HUES6 (cell line): Measurements from ENCODE around the gene OOSP2.
"Not testable (repeated sequence)": the region's sequence is repeated elsewhere in the genome, so short reads cannot be mapped to it uniquely, and the experiment has no call there.

Experiments used
- H3K27ac ChIP-seq: 2 replicates; pipeline ENCODE4 v1.7.0; 2013; ENCODE audit warnings: low read depth, mild to moderate bottlenecking, low read length, inconsistent platforms
- H3K27me3 ChIP-seq: 2 replicates; pipeline ENCODE4 v1.6.1; 2013; ENCODE audit warnings: low read length; ENCODE audit not compliant: control insufficient read depth, insufficient read depth
- H3K36me3 ChIP-seq: 2 replicates; pipeline ENCODE4 v1.6.1; 2013; ENCODE audit warnings: low read length; ENCODE audit not compliant: control insufficient read depth, insufficient read depth
- H3K4me1 ChIP-seq: 2 replicates; pipeline ENCODE4 v1.6.1; 2013; ENCODE audit warnings: low read length; ENCODE audit not compliant: control insufficient read depth, insufficient read depth
- H3K4me3 ChIP-seq: 2 replicates; pipeline ENCODE4 v1.5.1; 2013; ENCODE audit warnings: low read depth, low read length
- H3K9ac ChIP-seq: one replicate; pipeline ENCODE4 v1.6.1; 2013; ENCODE audit warnings: mild to moderate bottlenecking, low read length
- H3K9me3 ChIP-seq: 2 replicates; pipeline ENCODE4 v1.6.1; 2013; ENCODE audit warnings: low read depth, low read length; ENCODE audit not compliant: control insufficient read depth, insufficient read depth

OOSP2 gene

DNA sequence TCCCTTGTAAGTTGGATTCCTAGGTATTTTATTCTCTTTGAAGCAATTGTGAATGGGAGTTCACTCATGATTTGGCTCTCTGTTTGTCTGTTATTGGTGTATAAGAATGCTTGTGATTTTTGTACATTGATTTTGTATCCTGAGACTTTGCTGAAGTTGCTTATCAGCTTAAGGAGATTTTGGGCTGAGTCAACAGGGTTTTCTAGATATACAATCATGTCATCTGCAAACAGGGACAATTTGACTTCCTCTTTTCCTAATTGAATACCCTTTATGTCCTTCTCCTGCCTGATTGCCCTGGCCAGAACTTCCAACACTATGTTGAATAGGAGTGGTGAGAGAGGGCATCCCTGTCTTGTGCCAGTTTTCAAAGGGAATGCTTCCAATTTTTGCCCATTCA, 10.2 kb downstream of the OOSP2 start:
- H3K27me3 ChIP-seq, H3K9ac ChIP-seq, H3K4me1 ChIP-seq, H3K36me3 ChIP-seq, H3K9me3 ChIP-seq, H3K27ac ChIP-seq, H3K4me3 ChIP-seq: not testable (repeated sequence)

DNA sequence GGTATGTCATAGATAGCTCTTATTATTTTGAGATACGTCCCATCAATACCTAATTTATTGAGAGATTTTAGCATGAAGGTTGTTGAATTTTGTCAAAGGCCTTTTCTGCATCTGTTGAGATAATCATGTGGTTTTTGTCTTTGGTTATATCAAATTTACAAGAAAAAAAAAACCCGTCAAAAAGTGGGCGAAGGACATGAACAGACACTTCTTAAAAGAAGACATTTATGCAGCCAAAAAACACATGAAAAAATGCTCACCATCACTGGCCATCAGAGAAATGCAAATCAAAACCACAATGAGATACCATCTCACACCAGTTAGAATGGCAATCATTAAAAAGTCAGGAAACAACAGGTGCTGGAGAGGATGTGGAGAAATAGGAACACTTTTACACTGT, 10.6 kb downstream of the OOSP2 start:
- H3K36me3 ChIP-seq, H3K9ac ChIP-seq, H3K27me3 ChIP-seq, H3K4me3 ChIP-seq, H3K4me1 ChIP-seq, H3K9me3 ChIP-seq, H3K27ac ChIP-seq: not testable (repeated sequence)

DNA sequence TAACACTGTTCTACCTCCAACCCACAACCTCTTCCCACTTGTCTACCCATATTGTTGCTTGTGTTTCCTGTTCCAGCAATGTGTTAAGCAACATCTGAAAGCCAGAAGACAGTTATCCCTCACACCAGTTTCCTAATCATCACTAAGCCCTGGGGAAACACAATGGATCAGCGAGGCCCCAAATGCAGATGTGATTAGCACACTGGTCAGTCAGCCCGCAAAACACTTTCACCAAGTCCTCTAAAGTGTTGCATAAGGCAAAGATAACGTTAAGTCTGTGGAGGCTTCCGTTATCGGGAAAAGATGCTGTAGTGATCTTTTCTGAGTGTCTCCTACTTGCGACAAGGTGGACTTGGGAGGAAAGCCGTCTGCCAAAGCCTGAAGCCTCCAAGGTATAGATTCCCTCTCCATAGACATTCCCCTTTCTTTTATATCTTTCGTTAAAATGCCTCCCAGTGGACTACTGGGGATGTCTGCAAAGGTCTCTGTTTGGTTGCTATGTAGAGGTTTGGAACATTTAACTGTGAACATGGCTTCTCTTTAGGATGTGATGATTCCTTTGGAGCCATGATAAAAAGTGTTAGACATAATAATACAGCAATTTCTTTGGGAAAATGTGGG, 16.2 kb downstream of the OOSP2 start, which contains the start of gene MS4A3:
MS4A3 (plus strand) TSS at position 317 of the 621 bp plus-strand sequence. CDS start 4,496 bp downstream, outside the sequence.
- Histone ChIP-seq H3K4me1 (no peaks in the 10 kb centered on the region), H3K9ac (no peak within 1 kb of the TSS), H3K27me3 (no peaks in the 10 kb centered on the region), H3K9me3 (no peaks in the 10 kb centered on the region), H3K4me3 (no peak within 1 kb of the TSS), H3K27ac (no peak within 1 kb of the TSS), H3K36me3 (no peaks in the 10 kb centered on the region)

DNA sequence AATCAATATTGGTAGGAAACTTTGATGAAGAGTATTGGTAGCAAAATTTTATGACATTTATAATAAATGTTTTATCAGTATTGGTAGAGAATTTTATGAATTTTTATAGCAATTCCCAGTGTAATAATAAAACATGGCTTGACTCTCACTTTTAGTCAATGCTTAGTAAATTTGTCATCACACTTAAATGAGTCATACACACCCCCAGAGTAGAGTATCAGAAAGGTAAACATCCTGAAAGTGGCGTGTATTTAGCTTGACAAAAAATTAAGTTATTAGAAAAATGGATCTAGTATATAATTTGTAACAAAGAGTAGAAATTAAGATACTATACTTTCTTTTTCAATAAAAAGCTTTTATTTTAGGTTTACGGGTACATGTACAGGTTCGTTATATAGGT, 18.8 kb downstream of the OOSP2 start:
- no peak overlapping the region for H3K4me3 ChIP-seq
- no peak overlapping the region for H3K9ac ChIP-seq
- no peaks in the 10 kb centered on the region for H3K27me3 ChIP-seq
- H3K9me3 ChIP-seq, result no peaks in the 10 kb centered on the region
- no peaks in the 10 kb centered on the region for H3K4me1 ChIP-seq
- H3K27ac ChIP-seq, result no peak overlapping the region
- no peaks in the 10 kb centered on the region for H3K36me3 ChIP-seq

DNA sequence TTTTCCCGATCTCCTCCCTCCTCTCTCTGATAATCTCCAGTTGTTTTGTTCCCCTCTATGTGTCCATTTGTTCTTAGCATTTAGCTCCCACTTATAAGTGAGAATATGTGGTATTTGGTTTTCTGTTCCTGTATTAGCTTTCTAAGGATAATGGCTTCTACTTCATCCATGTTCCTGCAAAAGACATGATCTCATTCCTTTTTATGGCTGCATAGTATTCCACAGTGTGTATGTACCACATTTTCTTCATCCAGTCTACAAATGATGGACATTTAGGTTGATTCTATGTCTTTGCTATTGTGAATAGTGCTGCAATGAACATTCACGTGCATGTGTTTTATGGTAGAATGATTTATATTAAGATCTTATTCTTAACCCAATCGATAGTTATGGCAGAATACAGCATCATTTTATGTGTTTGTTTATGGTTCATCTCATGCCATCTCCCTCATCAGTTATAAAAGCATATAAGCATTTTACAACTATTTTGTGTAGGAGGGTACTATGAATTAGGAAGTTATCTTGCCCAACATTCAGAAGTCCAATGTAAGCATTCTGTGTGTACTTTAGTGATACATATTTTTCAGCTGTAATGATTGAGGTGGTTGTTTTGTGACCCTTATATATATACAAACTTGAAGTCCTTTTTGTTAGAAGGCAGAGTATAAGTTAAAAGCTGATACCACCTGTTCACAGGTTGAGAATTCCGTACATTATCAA, 19.5 kb downstream of the OOSP2 start:
- no peaks in the 10 kb centered on the region for H3K4me1 ChIP-seq

DNA sequence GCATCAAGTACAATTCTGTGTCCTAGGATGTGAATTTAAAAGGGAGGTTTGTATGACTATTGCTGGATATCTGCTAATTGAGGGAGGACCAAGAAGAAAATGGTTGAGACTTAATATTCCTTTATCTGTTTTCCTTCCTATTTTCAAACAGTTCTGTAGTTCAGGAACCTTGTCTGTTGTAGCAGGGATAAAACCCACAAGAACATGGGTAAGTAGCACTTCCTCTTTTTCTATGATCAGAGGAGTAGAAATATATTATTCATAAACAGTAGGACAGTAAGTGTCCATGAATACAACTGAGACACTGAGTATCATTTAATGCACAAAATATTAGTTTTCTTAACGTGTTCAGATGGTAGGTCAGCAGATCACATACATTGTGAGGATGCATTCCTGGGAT, 23.9 kb downstream of the OOSP2 start:
- Histone ChIP-seq H3K27ac (no peak overlapping the region), H3K36me3 (no peaks in the 10 kb centered on the region), H3K4me3 (no peak overlapping the region)

More for the DNA sequence above, 19.5 kb downstream of the OOSP2 start:
- H3K27me3 ChIP-seq, result no peaks in the 10 kb centered on the region
- no peaks in the 10 kb centered on the region for H3K9me3 ChIP-seq
- no peak overlapping the region for H3K9ac ChIP-seq
- no peaks in the 10 kb centered on the region for H3K36me3 ChIP-seq
- H3K4me3 ChIP-seq, result no peak overlapping the region
- H3K27ac ChIP-seq, result no peak overlapping the region

DNA sequence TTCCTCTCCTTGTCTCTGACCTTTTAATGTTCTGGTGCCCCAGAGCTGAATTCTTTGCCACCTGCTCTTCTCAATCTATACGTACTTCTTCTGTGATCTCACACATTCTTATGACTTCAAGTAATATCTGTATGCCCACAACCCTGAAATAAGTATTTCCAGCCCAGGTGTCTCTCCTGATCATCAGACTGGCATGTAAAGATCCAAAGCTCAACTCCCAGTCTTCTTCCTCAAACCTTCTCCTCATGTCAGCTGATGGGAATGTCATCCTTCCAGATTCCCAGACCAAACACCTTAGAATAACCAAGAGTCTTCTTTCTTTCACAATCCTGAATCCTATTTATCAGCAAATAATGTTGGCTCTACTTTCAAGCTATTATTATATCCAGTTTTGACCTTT, 25.6 kb downstream of the OOSP2 start:
- Histone ChIP-seq H3K4me3 (no peak overlapping the region), H3K9ac (no peak overlapping the region), H3K36me3 (no peaks in the 10 kb centered on the region), H3K9me3 (no peaks in the 10 kb centered on the region), H3K27me3 (no peaks in the 10 kb centered on the region), H3K27ac (no peak overlapping the region), H3K4me1 (no peaks in the 10 kb centered on the region)

More for the DNA sequence above, 23.9 kb downstream of the OOSP2 start:
- Histone ChIP-seq H3K9ac (no peak overlapping the region), H3K9me3 (no peaks in the 10 kb centered on the region), H3K4me1 (no peaks in the 10 kb centered on the region), H3K27me3 (no peaks in the 10 kb centered on the region)

DNA sequence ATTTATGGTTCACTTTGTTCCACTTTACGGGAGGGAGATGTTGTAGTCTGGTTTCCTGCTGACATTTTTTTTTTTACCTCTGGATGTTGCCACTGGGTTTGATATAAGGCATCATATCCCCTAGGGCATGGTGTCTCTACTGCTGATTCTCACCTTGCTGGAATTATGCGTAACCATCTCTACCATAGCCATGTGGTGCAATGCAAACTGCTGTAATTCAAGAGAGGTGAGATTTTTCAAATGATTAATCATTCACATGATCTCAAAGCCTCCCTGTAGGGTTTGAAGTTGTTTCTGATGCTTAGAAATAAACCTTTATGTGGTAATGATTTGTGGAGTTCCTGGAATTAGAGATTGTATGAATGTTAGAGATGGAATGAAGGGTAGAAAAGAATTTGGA, 29.2 kb downstream of the OOSP2 start:
- H3K9ac ChIP-seq, result no peak overlapping the region
- H3K4me3 ChIP-seq, result no peak overlapping the region
- peaks cover 4% of the 10 kb centered on the region; the same call in 1 of the 2 replicates for H3K9me3 ChIP-seq
- no peaks in the 10 kb centered on the region for H3K4me1 ChIP-seq
- no peak overlapping the region for H3K27ac ChIP-seq
- no peaks in the 10 kb centered on the region for H3K27me3 ChIP-seq
- no peaks in the 10 kb centered on the region for H3K36me3 ChIP-seq

DNA sequence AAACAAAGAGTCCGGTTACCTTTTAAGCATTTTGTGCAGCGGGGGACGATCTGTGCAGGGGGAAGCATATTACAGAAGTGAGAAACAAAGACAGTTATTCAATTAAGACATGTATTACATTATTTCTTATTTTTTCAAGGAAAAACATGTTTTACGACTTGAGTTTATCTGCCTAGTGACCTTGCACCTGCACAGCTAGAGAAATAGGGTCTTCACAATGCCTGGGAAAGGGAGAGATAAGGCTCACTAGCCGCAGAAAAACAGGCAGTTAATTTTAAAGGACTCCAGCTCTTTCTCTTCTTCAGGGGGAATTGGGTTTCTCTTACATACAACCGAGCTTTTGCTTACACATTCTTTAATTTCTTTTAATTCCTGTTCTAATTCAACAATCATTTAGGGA, 31.4 kb downstream of the OOSP2 start:
- H3K27me3 ChIP-seq, H3K36me3 ChIP-seq, H3K9me3 ChIP-seq, H3K4me3 ChIP-seq, H3K27ac ChIP-seq, H3K4me1 ChIP-seq, H3K9ac ChIP-seq: not testable (repeated sequence)

DNA sequence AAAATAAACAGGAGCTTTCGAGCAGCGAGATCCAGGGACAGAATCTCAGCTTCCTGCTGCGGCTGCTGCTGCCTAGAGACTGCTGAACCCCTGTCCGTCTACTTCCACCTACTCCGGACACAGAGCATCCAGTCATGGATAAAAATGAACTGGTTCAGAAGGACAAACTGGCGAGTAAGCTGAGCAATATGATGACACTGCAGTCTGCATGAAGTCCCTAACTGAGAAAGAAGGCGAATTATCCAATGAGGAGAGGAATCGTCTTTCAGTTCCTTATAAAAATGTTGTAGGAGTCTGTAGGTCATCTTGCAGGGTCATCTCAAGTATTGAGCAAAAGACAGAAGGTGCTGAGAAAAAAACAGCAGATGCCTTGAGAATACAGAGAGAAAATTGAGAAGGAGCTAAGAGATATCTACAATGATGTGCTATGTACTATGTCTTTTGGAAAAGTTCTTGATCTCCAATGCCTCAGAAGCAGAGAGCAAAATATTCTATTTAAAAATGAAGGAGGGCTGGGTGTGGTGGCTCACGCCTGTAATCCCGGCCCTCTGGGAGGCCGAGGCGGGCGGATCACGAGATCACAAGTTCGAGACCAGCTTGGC, 37.1 kb downstream of the OOSP2 start:
- H3K4me1 ChIP-seq, result no peaks in the 10 kb centered on the region
- H3K4me3 ChIP-seq, result no peak overlapping the region
- H3K9me3 ChIP-seq, result peaks cover 9% of the 10 kb centered on the region
- no peak overlapping the region for H3K9ac ChIP-seq
- H3K36me3 ChIP-seq, result no peaks in the 10 kb centered on the region
- H3K27ac ChIP-seq, result no peak overlapping the region
- H3K27me3 ChIP-seq, result no peaks in the 10 kb centered on the region

DNA sequence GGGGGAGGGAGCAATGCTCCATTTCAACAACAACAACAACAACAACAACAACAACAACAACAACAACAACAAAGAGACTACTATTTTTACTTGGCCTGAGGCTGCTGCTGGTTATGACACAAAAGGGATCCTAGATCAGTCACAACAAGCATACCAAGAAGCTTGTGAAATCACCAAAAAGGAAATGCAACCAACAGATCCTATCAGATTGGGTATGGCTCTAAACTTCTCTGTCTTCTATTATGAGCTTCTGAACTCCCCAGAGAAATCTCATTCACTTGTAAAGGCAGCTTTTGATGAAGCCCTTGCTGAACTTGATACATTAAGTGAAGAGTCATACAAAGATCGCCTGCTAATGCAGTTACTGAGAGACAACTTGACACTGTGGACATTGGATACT, 37.8 kb downstream of the OOSP2 start:
- Histone ChIP-seq H3K36me3 (no peaks in the 10 kb centered on the region), H3K9me3 (peaks cover 9% of the 10 kb centered on the region), H3K27ac (no peak overlapping the region), H3K4me1 (no peaks in the 10 kb centered on the region), H3K4me3 (no peak overlapping the region), H3K27me3 (no peaks in the 10 kb centered on the region), H3K9ac (no peak overlapping the region)
